Caco-2 (cell line): ENCODE data around the gene ROBO1. TPM values are rescaled to one million over a fixed set of nuclear protein-coding genes. Genes with fewer than 3 reads are reported as not detected.

Experiments used
- BruUV-seq: library from RNA; stranded (reverse); fragments of 400-500 nt; replicated peaks from 2 replicates; lab custom pipeline; 2021; lab: Mats Ljungman, UMichigan
- CTCF ChIA-PET: fragments of 300-600 bp; sonication (Branson Sonifier 250); formaldehyde crosslinking; loops from one replicate; lab custom pipeline; 2022; ENCODE audit warnings: antibody characterized with exemption; lab: Charles Lee
- POLR2A ChIA-PET: fragments of 300-600 bp; sonication (Branson Sonifier 250); formaldehyde crosslinking; loops from one replicate; lab custom pipeline; 2022; ENCODE audit warnings: antibody characterized with exemption; lab: Charles Lee
- DNase-seq, 2 experiments: peaks; one replicate each; pipeline versions ENCODE4 v3.0.0 to v3.0.0-alpha.2; 2020 to 2022
- H3K27me3 ChIP-seq: replicated peaks from 2 replicates; pipeline ENCODE4 v1.6.0; 2011; ENCODE audit warnings: low read length; ENCODE audit not compliant: control insufficient read depth, insufficient read depth
- H3K36me3 ChIP-seq: 2 replicates; pipeline ENCODE4 v1.5.1; 2011; ENCODE audit warnings: low read length; ENCODE audit not compliant: control insufficient read depth, insufficient read depth
- H3K4me1 ChIP-seq: fragments of 250-450 bp; sonication (Bioruptor Pico); 2 replicates; pipeline ENCODE4 v1.5.1; 2020; ENCODE audit warnings: mild to moderate bottlenecking
- H3K4me3 ChIP-seq: 2 replicates; pipeline ENCODE4 v1.5.1; 2011; ENCODE audit warnings: low read depth, mild to moderate bottlenecking, control low read depth, low read length
- H3K9me3 ChIP-seq: fragments of 250-450 bp; sonication (Bioruptor Pico); 2 replicates; pipeline ENCODE4 v1.5.1; 2020; ENCODE audit warnings: mild to moderate bottlenecking, moderate library complexity
- H3K27ac Mint-ChIP-seq: one replicate; pipeline ENCODE4 v1.8.0; 2022; ENCODE audit warnings: mixed read lengths; ENCODE audit not compliant: unreplicated experiment
- H3K27me3 Mint-ChIP-seq: one replicate; pipeline ENCODE4 v1.8.0; 2022; ENCODE audit warnings: mixed read lengths; ENCODE audit not compliant: insufficient read depth, unreplicated experiment
- H3K36me3 Mint-ChIP-seq: one replicate; pipeline ENCODE4 v1.8.0; 2022; ENCODE audit warnings: mild to moderate bottlenecking, mixed read lengths; ENCODE audit not compliant: insufficient read depth, unreplicated experiment
- H3K4me1 Mint-ChIP-seq: one replicate; pipeline ENCODE4 v1.8.0; 2022; ENCODE audit warnings: low read depth, mixed read lengths; ENCODE audit not compliant: unreplicated experiment
- H3K4me3 Mint-ChIP-seq: one replicate; pipeline ENCODE4 v1.8.0; 2022; ENCODE audit warnings: mild to moderate bottlenecking, moderate library complexity, mixed read lengths; ENCODE audit not compliant: unreplicated experiment
- H3K9me3 Mint-ChIP-seq: one replicate; pipeline ENCODE4 v1.8.0; 2022; ENCODE audit warnings: mixed read lengths; ENCODE audit not compliant: unreplicated experiment
- intact Hi-C: fragments of 100-400 bp; cut with micrococcal nuclease; formaldehyde crosslinking; loops from one replicate; pipeline ENCODE4 v1.10.0; 2022; ENCODE audit not compliant: unreplicated experiment
- total RNA-seq: library from RNA; stranded (reverse); gene quantifications from 2 replicates; pipeline ENCODE4 v1.2.3, GENCODE V29; 2022
- TF ChIP-seq, protein P1 (sequence below), 2 experiments: fragments of 200-600 bp in 1 of 2; IDR thresholded peaks; 1 replicate in 1 of 2; 2 replicates in 1 of 2; pipeline versions ENCODE4 v1.5.1 to v1.8.0; 2011 to 2022; ENCODE audit warnings: antibody characterized with exemption in 1 of 2, control low read depth in 1 of 2, inconsistent platforms in 1 of 2, low read depth in 1 of 2, low read length in 1 of 2, mild to moderate bottlenecking in 1 of 2, moderate library complexity in 1 of 2; ENCODE audit not compliant: insufficient read depth in 1 of 2, severe bottlenecking in 1 of 2, unreplicated experiment in 1 of 2

Gene ROBO1
- total RNA-seq, 1 experiment from 2014 or later = 1.8 TPM

DNA sequence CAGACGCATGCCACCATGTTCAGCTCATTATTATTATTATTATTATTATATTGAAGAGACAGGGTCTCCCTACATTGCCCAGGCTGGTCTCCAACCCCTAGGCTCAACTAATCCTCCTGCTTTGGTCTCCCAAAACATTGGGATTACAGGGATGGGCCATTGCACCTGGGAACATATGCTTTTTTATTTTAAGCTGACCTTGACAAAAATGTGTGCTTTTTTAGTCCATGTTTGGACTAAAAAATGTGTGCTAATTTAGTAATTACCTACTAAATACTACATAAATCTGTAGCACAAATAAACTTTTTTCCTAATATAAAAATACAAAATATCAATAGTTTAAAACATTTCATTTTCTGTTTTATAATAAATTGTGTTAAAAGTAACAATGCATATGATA lies 693.2 kb downstream of the ROBO1 start:
- Mint-ChIP-seq H3K27ac (no peak overlapping the region), H3K9me3 (no peaks in the 10 kb centered on the region), H3K4me1 (no peaks in the 10 kb centered on the region), H3K36me3 (no peaks in the 10 kb centered on the region), H3K27me3 (no peaks in the 10 kb centered on the region), H3K4me3 (no peak overlapping the region)
- no TSS peak for BruUV-seq
- Histone ChIP-seq H3K36me3 (no peaks in the 10 kb centered on the region), H3K9me3 (no peaks in the 10 kb centered on the region), H3K4me3 (no peak overlapping the region), H3K4me1 (no peaks in the 10 kb centered on the region), H3K27me3 (no peaks in the 10 kb centered on the region)
- no peak for DNase-seq
- POLR2A ChIA-PET = no interaction called here
- TF ChIP-seq, protein P1, sequence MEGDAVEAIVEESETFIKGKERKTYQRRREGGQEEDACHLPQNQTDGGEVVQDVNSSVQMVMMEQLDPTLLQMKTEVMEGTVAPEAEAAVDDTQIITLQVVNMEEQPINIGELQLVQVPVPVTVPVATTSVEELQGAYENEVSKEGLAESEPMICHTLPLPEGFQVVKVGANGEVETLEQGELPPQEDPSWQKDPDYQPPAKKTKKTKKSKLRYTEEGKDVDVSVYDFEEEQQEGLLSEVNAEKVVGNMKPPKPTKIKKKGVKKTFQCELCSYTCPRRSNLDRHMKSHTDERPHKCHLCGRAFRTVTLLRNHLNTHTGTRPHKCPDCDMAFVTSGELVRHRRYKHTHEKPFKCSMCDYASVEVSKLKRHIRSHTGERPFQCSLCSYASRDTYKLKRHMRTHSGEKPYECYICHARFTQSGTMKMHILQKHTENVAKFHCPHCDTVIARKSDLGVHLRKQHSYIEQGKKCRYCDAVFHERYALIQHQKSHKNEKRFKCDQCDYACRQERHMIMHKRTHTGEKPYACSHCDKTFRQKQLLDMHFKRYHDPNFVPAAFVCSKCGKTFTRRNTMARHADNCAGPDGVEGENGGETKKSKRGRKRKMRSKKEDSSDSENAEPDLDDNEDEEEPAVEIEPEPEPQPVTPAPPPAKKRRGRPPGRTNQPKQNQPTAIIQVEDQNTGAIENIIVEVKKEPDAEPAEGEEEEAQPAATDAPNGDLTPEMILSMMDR (IDR thresholded peaks at IDR 0.05; ENCODE audit: insufficient read depth in 1 of 2, low read depth in 1 of 2, low read length in 1 of 2, severe bottlenecking in 1 of 2, unreplicated experiment in 1 of 2) = no peak
- intact Hi-C loops = no loop called here
- CTCF ChIA-PET = no interaction called here

DNA sequence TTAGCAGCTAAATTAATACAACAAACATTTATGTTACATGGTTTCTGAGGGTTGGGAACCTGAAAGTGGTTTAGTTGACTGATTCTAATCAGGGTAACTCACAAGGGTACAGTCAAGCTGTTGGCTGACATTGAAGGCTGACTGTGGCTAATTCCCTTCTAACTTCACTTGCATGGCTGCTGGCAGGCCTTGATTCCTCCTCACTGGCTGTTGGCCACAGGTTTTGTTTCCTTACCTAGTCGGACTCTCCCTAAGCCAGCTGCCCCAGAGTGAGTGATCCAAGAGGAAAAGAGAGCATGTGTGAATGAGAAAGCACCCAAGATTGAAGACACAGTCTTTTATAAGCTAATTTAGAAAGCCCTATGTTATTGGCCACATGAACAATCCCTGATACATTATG lies 700.1 kb downstream of the ROBO1 start:
- Mint-ChIP-seq H3K4me3 (no peak overlapping the region), H3K4me1 (no peaks in the 10 kb centered on the region), H3K27me3 (no peaks in the 10 kb centered on the region), H3K27ac (no peak overlapping the region), H3K9me3 (no peaks in the 10 kb centered on the region), H3K36me3 (no peaks in the 10 kb centered on the region)
- POLR2A ChIA-PET = no interaction called here
- no TSS peak for BruUV-seq
- TF ChIP-seq, protein P1 (IDR thresholded peaks at IDR 0.05; ENCODE audit: insufficient read depth in 1 of 2, low read depth in 1 of 2, low read length in 1 of 2, severe bottlenecking in 1 of 2, unreplicated experiment in 1 of 2) = no peak
- DNase-seq = no peak
- Histone ChIP-seq H3K4me3 (no peak overlapping the region), H3K27me3 (no peaks in the 10 kb centered on the region), H3K36me3 (no peaks in the 10 kb centered on the region), H3K9me3 (no peaks in the 10 kb centered on the region), H3K4me1 (no peaks in the 10 kb centered on the region)
- CTCF ChIA-PET = no interaction called here
- intact Hi-C loops = no loop called here

DNA sequence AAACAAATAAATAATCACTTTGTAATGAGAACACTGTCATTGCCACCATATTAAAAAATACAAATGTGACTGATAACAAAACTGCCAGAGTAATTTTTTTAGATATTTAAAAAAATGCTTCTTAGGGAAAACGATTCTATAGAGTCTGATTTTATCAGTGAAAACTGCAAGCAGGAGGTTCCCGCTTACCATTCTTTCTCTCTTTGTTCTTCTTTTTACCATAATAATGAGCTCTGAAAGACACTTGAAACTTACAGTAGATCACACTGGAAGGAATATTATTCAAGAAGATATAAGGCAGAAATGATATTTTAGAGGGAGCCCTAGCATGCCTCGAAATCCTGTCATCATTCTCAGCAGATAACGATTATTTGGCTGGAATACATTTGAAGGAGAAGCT lies 701.3 kb downstream of the ROBO1 start:
- ChIA-PET CTCF (no interaction called here), POLR2A (no interaction called here)
- BruUV-seq = no TSS peak
- Histone ChIP-seq H3K36me3 (no peaks in the 10 kb centered on the region), H3K27me3 (no peaks in the 10 kb centered on the region), H3K4me1 (no peaks in the 10 kb centered on the region), H3K9me3 (no peaks in the 10 kb centered on the region), H3K4me3 (no peak overlapping the region)
- no peak overlapping the region for H3K4me3 Mint-ChIP-seq
- intact Hi-C loops = no loop called here
- DNase-seq = no peak
- H3K4me1 Mint-ChIP-seq = no peaks in the 10 kb centered on the region
- no peak overlapping the region for H3K27ac Mint-ChIP-seq
- TF ChIP-seq, protein P1 (IDR thresholded peaks at IDR 0.05; ENCODE audit: insufficient read depth in 1 of 2, low read depth in 1 of 2, low read length in 1 of 2, severe bottlenecking in 1 of 2, unreplicated experiment in 1 of 2) = no peak
- no peaks in the 10 kb centered on the region for H3K27me3 Mint-ChIP-seq
- no peaks in the 10 kb centered on the region for H3K36me3 Mint-ChIP-seq
- H3K9me3 Mint-ChIP-seq = no peaks in the 10 kb centered on the region
